ENCODE results near the gene PAQR8.

DNA sequence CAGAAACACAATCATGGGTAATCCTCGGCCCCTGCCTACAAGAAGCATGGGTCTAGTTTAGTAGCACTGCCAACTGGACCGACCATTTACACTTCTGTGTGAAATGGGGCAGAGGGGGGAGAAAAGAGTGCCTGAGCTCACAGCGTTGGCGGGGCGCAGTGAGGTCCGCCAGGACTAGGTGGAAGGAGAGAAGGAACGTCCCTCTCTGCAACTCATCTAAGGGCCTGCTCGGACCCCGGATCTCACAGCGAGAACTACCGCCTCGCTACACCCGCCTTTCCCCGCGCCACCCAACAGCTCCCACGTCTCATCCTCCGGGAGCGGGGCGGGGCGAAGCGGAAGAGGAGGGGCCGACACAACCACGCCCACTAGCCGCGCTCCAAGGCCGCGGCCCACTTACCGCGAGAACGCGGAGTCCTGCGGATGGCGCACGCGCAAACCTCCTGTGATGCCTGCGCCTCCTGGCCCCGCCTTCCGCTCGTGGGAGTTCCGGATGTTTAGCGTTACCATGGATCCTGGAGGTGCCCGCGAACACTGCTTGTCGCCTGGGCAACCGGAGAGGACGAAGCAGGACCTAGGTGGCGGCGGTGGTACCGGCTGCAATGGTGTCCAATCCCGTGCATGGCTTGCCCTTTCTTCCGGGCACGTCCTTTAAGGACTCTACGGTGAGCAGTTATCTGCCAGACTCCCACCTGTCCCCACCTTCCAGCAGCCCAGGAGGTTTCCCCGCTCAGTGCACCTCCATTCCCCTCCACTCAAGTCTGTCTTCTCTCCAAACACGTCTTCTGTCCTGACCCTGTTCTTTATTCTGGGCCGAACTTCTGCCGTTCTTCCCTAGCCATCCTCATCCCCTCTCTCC, 58.1 kb downstream of the PAQR8 start, which contains the start of gene EFHC1:
- no peak for TF ChIP-seq EZH2phosphoT487 (IDR thresholded peaks at IDR 0.05; ENCODE audit: borderline replicate concordance, low read depth, low read length)
- TF ChIP-seq, protein P1, sequence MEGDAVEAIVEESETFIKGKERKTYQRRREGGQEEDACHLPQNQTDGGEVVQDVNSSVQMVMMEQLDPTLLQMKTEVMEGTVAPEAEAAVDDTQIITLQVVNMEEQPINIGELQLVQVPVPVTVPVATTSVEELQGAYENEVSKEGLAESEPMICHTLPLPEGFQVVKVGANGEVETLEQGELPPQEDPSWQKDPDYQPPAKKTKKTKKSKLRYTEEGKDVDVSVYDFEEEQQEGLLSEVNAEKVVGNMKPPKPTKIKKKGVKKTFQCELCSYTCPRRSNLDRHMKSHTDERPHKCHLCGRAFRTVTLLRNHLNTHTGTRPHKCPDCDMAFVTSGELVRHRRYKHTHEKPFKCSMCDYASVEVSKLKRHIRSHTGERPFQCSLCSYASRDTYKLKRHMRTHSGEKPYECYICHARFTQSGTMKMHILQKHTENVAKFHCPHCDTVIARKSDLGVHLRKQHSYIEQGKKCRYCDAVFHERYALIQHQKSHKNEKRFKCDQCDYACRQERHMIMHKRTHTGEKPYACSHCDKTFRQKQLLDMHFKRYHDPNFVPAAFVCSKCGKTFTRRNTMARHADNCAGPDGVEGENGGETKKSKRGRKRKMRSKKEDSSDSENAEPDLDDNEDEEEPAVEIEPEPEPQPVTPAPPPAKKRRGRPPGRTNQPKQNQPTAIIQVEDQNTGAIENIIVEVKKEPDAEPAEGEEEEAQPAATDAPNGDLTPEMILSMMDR (conservative IDR thresholded peaks at IDR 0.05; ENCODE audit: low read length): no peak
